ENCODE data around the gene CPT1B. TPM values are rescaled to one million over a fixed set of nuclear protein-coding genes. Genes with fewer than 3 reads are reported as not detected.

The CPT1B gene
- total and polyA plus RNA-seq, 2 of the 8 experiments (the other 6 are each of a cell fraction or from before 2014, with no cell fraction given) = 34.2 to 36.2 TPM

DNA sequence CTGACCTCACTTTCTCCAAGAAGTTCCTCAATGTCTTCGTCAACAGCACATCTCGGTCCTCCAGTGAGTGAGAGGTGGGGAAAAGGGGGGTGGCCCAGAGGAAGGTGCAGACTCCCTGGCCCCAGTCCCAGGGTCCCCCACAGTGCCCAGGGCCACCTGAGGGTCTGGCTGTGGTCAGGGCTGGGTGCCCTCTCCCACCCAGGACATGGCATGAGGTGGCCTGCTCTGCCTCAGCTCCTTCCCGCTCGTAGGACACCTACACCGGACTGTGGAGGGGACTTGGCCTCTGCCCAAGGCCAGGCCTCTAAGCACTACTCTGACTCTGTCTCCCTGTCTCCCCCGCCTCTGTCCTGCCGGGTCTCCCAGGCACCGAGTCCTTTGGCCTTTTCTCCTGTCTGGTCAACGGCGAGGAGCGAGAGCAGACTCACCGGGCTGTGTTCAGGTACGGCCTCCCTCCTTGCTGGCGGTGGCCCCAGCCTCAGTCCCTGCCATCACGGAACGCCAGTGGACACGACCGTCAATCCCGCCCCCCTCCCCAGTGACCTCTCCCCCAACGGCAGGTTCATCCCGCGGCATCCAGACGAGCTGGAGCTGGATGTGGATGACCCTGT lies 26.9 kb upstream of the CPT1B start (continued):
- no peak for TF ChIP-seq MAFK (IDR thresholded peaks at IDR 0.05; ENCODE audit: low read depth, low read length)
